Mammary epithelial cell (primary cell): ENCODE results near the gene EXOC6B.

Experiments used
- EZH2 ChIP-seq: IDR thresholded peaks from 2 replicates; pipeline ENCODE4 v1.6.1; 2012; ENCODE audit warnings: low read length, inconsistent platforms, borderline replicate concordance
- TF ChIP-seq, protein P1 (sequence below), 2 donors: IDR thresholded peaks in 1 of 2; conservative IDR thresholded peaks in 1 of 2; 2 replicates each; pipeline ENCODE4 v1.5.1; 2011 to 2012; ENCODE audit warnings: inconsistent platforms in 2 of 2, low read length in 2 of 2, mild to moderate bottlenecking in 2 of 2, control low read depth in 1 of 2, low read depth in 1 of 2; ENCODE audit not compliant: insufficient read depth in 1 of 2; ENCODE audit errors: extremely low read depth in 1 of 2

DNA sequence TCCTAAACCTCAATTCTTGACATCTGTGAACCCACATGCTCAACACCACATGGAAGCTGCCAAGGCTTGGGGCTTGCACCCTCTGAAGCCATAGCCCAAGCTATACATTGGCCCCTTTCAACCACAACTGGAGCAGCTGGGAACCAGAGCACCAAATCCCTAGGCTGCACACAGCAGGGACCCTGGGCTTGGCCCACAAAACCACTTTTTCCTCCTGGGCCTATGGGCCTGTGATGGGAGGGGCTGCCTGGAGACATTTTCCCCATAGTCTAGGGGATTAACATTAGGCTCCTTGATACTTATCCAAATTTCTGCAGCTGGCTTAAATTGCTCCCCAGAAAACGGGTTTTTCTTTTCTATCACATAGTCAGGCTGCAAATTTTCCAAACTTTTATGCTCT is 40.3 kb downstream of the EXOC6B start:
- TF ChIP-seq, protein P1, sequence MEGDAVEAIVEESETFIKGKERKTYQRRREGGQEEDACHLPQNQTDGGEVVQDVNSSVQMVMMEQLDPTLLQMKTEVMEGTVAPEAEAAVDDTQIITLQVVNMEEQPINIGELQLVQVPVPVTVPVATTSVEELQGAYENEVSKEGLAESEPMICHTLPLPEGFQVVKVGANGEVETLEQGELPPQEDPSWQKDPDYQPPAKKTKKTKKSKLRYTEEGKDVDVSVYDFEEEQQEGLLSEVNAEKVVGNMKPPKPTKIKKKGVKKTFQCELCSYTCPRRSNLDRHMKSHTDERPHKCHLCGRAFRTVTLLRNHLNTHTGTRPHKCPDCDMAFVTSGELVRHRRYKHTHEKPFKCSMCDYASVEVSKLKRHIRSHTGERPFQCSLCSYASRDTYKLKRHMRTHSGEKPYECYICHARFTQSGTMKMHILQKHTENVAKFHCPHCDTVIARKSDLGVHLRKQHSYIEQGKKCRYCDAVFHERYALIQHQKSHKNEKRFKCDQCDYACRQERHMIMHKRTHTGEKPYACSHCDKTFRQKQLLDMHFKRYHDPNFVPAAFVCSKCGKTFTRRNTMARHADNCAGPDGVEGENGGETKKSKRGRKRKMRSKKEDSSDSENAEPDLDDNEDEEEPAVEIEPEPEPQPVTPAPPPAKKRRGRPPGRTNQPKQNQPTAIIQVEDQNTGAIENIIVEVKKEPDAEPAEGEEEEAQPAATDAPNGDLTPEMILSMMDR (conservative IDR thresholded peaks at IDR 0.05 in 1 of 2, IDR thresholded peaks at IDR 0.05 in 1 of 2; ENCODE audit: extremely low read depth in 1 of 2, insufficient read depth in 1 of 2, low read depth in 1 of 2, low read length in 2 of 2): no peak
- no peak for TF ChIP-seq EZH2
